ENCODE results near the gene STOML1.
"Not testable (repeated sequence)": the region's sequence is repeated elsewhere in the genome, so short reads cannot be mapped to it uniquely, and the experiment has no call there.

Gene STOML1

GRCh38 chr15:73940061-73940981 lies 51.8 kb downstream of the STOML1 start:
- H3K9me3 ChIP-seq, result no peaks in the 10 kb centered on the region
- no peaks in the 10 kb centered on the region for H3K36me3 ChIP-seq
- H3K27me3 ChIP-seq, result no peaks in the 10 kb centered on the region
- no peak overlapping the region for H3K4me3 ChIP-seq (ENCODE audit: low read depth, low read length)
- H3K4me1 ChIP-seq, result peaks cover 42% of the 10 kb centered on the region
- DNase-seq, result peak; percentile 30
- TF ChIP-seq CTCF (IDR thresholded peaks at IDR 0.05; ENCODE audit: low read depth, low read length), result no peak

- Histone ChIP-seq H3K4me1 (peaks cover 33% of the 10 kb centered on the region), H3K27me3 (no peaks in the 10 kb centered on the region)
- TF ChIP-seq CTCF (IDR thresholded peaks at IDR 0.05; ENCODE audit: low read depth, low read length), result no peak
Observed at GRCh38 chr15:73939138-73939537, 53.0 kb downstream of the STOML1 start.

DNA sequence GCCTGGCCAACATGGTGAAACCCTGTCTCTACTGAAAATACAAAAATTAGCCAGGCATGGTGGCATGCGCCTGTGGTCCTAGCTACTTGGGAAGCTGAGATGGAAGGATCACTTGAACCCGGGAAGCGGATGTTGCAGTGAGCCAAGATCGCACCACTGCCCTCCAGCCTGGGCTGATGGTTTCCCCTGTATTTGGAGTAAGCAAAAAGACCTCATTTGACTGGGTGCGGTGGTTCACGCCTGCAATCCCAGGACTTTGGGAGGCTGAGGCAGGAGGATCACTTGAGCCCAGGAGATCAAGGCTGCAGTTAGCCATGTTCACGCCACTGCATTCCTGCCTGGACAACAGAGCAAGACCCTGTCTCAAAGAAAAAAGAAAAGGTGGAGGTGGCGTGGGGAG lies 53.6 kb downstream of the STOML1 start:
- H3K36me3 ChIP-seq; DNase-seq; H3K27me3 ChIP-seq; H3K9me3 ChIP-seq; H3K4me3 ChIP-seq (ENCODE audit: low read depth, low read length): not testable (repeated sequence)
- H3K4me1 ChIP-seq, result peaks cover 30% of the 10 kb centered on the region

More at GRCh38 chr15:73939138-73939537, 53.0 kb downstream of the STOML1 start:
- Histone ChIP-seq H3K9me3 (no peaks in the 10 kb centered on the region), H3K4me3 (ENCODE audit: low read depth, low read length) (no peak overlapping the region), H3K36me3 (no peaks in the 10 kb centered on the region)
- peak; percentile 36 for DNase-seq

DNA sequence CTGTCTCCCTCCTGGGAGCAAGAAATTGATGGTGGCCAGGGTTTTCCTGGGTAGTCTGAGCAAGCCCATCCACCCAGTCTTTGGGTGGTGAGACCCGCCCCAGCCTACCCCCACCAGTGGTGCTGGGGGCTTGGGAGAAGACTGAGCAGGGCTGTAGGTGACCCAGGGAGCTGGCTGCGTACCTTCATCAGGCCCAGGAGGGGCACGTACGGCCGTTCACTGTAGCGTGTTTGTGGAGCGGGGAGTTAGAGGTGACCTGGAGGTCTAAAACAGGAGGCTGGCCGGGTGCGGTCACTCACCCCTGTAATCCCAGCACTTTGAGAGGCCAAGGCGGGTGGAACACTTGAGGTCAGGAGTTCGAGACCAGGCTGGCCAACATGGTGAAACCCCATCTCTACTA lies 54.4 kb downstream of the STOML1 start:
- no peak for DNase-seq
- Histone ChIP-seq H3K4me3 (ENCODE audit: low read depth, low read length) (no peak overlapping the region), H3K36me3 (no peaks in the 10 kb centered on the region), H3K9me3 (no peaks in the 10 kb centered on the region), H3K27me3 (no peaks in the 10 kb centered on the region), H3K4me1 (peaks cover 30% of the 10 kb centered on the region)
- TF ChIP-seq CTCF (IDR thresholded peaks at IDR 0.05; ENCODE audit: low read depth, low read length), result no peak

DNA sequence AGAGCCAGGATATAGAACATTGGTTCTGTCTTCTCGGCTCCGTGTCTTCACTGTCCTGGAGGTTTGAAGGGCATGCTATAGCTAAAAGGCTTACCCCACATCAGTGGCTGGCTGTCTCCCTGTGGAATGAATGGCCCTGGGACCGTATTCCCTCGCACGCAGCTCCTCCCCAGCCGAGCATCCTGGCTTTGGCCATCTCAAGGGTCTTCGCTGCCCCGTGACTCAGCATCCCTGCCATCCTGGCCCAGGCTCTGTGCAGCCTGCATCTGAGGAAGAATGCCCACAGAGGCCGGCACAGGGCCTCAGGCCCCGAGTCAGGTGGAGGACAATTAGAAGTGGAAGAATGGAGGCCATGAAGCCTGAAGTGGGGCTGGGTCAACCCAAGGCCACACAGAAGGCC lies 54.8 kb downstream of the STOML1 start:
- no peak for TF ChIP-seq CTCF (IDR thresholded peaks at IDR 0.05; ENCODE audit: low read depth, low read length)
- no peak for DNase-seq
- H3K4me3 ChIP-seq (ENCODE audit: low read depth, low read length), result no peak overlapping the region
- no peaks in the 10 kb centered on the region for H3K36me3 ChIP-seq
- no peaks in the 10 kb centered on the region for H3K9me3 ChIP-seq
- H3K4me1 ChIP-seq, result peaks cover 30% of the 10 kb centered on the region
- H3K27me3 ChIP-seq, result no peaks in the 10 kb centered on the region

GRCh38 chr15:73936588-73937290 lies 55.4 kb downstream of the STOML1 start:
- Histone ChIP-seq H3K27me3 (no peaks in the 10 kb centered on the region), H3K4me1 (peaks cover 30% of the 10 kb centered on the region), H3K4me3 (ENCODE audit: low read depth, low read length) (no peak overlapping the region), H3K9me3 (no peaks in the 10 kb centered on the region), H3K36me3 (no peaks in the 10 kb centered on the region)
- no peak for TF ChIP-seq CTCF (IDR thresholded peaks at IDR 0.05; ENCODE audit: low read depth, low read length)
- DNase-seq, result no peak

All from BE2C (cell line).